Prostate gland (tissue), 2 donors: Measurements from ENCODE around the gene DDX11.
"Not testable (repeated sequence)": the region's sequence is repeated elsewhere in the genome, so short reads cannot be mapped to it uniquely, and the experiment has no call there.

ENCODE experiments used
- POLR2A ChIP-seq: fragments of 450-650 bp; IDR thresholded peaks from one replicate; pipeline ENCODE4 v1.6.1; 2016; ENCODE audit warnings: antibody characterized with exemption, mild to moderate bottlenecking
- TF ChIP-seq, protein P1 (sequence below), 4 experiments: fragments of 200-600 bp in 2 of 4; fragments of 450-650 bp in 2 of 4; sonication (generic) in 2 of 4; IDR thresholded peaks; 1 replicate in 3 of 4; 2 replicates in 1 of 4; pipeline ENCODE4 v1.5.1; 2016 to 2019; ENCODE audit warnings: antibody characterized with exemption in 4 of 4, mild to moderate bottlenecking in 2 of 4, moderate library complexity in 2 of 4

DNA sequence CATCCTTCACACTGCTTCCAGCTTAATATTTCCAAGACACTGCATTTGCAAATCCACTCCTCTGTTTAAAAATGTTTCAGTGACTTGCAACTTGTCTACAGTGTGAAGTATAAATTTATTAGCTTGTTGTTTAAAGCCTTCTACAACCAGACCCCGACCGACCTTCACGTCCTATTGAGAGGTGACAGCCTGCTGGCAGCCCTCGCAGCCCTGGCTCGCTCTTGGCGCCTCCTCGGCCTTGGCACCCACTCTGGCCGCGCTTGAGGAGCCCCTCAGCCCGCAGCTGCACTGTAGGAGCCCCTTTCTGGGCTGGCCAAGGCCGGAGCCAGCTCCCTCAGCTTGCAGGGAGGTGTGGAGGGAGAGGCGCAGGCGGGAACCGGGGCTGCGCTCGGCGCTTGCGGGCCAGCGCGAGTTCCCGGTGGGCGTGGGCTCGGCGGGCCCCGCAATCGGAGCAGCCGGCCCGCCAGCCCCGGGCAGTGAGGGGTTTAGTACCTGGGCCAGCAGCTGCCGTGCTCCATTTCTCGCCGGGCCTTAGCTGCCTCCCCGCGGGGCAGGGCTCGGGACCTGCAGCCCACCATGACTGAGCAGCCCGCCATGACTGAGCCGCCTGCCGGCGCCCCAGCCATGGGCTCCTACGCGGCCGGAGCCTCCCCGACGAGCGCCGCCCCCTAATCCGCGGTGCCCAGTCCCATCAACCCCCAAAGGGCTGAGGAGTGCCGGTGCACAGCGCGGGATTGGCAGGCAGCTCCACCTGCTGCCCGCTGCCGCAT, 2.5 kb upstream of the DDX11 start:
- TF ChIP-seq, protein P1, sequence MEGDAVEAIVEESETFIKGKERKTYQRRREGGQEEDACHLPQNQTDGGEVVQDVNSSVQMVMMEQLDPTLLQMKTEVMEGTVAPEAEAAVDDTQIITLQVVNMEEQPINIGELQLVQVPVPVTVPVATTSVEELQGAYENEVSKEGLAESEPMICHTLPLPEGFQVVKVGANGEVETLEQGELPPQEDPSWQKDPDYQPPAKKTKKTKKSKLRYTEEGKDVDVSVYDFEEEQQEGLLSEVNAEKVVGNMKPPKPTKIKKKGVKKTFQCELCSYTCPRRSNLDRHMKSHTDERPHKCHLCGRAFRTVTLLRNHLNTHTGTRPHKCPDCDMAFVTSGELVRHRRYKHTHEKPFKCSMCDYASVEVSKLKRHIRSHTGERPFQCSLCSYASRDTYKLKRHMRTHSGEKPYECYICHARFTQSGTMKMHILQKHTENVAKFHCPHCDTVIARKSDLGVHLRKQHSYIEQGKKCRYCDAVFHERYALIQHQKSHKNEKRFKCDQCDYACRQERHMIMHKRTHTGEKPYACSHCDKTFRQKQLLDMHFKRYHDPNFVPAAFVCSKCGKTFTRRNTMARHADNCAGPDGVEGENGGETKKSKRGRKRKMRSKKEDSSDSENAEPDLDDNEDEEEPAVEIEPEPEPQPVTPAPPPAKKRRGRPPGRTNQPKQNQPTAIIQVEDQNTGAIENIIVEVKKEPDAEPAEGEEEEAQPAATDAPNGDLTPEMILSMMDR (IDR thresholded peaks at IDR 0.05), result not testable (repeated sequence)
- not testable (repeated sequence) for TF ChIP-seq POLR2A
